Measurements from ENCODE around the gene LRRC25.
"Not testable (repeated sequence)": the region's sequence is repeated elsewhere in the genome, so short reads cannot be mapped to it uniquely, and the experiment has no call there.

DNA sequence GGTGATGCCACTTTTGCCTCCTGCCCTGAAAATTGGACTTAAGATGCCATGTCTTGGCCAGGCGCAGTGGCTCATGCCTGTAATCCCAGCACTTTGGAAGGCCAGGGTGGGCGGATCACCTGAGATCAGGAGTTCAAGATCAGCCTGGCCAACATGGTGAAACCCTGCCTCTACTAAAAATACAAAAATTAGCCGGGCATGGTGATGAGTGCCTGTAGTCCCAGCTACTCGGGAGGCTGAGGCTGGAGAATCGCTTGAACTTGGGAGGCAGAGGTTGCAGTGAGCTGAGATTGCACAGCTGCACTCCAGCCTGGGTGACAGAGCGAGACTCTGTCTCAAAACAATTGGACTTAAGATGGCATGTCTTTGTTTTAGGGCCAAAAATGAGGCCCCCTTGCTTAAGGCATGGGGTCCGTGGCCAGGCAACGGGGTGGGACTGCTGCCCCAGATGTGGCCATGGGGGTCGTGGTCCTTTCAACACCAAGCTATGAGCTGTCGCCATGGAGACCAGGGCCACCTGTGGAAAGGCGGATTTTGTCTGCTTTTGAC lies 33.1 kb downstream of the LRRC25 start:
- TF ChIP-seq, protein P1, sequence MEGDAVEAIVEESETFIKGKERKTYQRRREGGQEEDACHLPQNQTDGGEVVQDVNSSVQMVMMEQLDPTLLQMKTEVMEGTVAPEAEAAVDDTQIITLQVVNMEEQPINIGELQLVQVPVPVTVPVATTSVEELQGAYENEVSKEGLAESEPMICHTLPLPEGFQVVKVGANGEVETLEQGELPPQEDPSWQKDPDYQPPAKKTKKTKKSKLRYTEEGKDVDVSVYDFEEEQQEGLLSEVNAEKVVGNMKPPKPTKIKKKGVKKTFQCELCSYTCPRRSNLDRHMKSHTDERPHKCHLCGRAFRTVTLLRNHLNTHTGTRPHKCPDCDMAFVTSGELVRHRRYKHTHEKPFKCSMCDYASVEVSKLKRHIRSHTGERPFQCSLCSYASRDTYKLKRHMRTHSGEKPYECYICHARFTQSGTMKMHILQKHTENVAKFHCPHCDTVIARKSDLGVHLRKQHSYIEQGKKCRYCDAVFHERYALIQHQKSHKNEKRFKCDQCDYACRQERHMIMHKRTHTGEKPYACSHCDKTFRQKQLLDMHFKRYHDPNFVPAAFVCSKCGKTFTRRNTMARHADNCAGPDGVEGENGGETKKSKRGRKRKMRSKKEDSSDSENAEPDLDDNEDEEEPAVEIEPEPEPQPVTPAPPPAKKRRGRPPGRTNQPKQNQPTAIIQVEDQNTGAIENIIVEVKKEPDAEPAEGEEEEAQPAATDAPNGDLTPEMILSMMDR (IDR thresholded peaks at IDR 0.05): not testable (repeated sequence)
- TF ChIP-seq POLR2A (IDR thresholded peaks at IDR 0.05): not testable (repeated sequence)

All from upper lobe of left lung (tissue), 4 donors.